HG03521 (cell line): ENCODE measurements around the gene UPK3BL1.
A peak's percentile ranks its signal among the peaks of the same experiment; 100 is the strongest.
"Not testable (repeated sequence)": the region's sequence is repeated elsewhere in the genome, so short reads cannot be mapped to it uniquely, and the experiment has no call there.

Experiments used
- ATAC-seq: cut with Tn5 transposase; IDR thresholded peaks from one replicate; pipeline ENCODE4 v1.9.1; 2021; ENCODE audit warnings: mild to moderate bottlenecking, moderate library complexity; ENCODE audit not compliant: unreplicated experiment

Gene UPK3BL1

GRCh38 chr7:102630622-102631021 lies 12.0 kb downstream of the UPK3BL1 start:
- ATAC-seq, result not testable (repeated sequence)

GRCh38 chr7:102627271-102627904 lies 15.2 kb downstream of the UPK3BL1 start:
- ATAC-seq, result not testable (repeated sequence)

GRCh38 chr7:102618122-102618521 lies 24.5 kb downstream of the UPK3BL1 start:
- ATAC-seq, result not testable (repeated sequence)

GRCh38 chr7:102616507-102617125 lies 26.0 kb downstream of the UPK3BL1 start, which contains the start of gene RASA4:
Gene RASA4, minus strand, starts transcription at chr7:102616756. Its CDS starts 67 bp downstream, at chr7:102616689.
- ATAC-seq, result peak; percentile 82

GRCh38 chr7:102615930-102616329 lies 26.7 kb downstream of the UPK3BL1 start:
- ATAC-seq, result not testable (repeated sequence)

- not testable (repeated sequence) for ATAC-seq
These were observed 27.7 kb downstream of the UPK3BL1 start for GRCh38 chr7:102614873-102615272.

- peak; percentile 4 for ATAC-seq
These were observed 28.3 kb downstream of the UPK3BL1 start for GRCh38 chr7:102614346-102614697.

GRCh38 chr7:102613575-102614345 lies 28.8 kb downstream of the UPK3BL1 start:
- ATAC-seq, result peak; percentile 48

GRCh38 chr7:102611675-102612325 lies 30.8 kb downstream of the UPK3BL1 start:
- not testable (repeated sequence) for ATAC-seq

- peak; percentile 38 for ATAC-seq
These were observed 31.4 kb downstream of the UPK3BL1 start for GRCh38 chr7:102611013-102611674.

GRCh38 chr7:102610441-102610840 lies 32.1 kb downstream of the UPK3BL1 start:
- ATAC-seq, result not testable (repeated sequence)

GRCh38 chr7:102609734-102610133 lies 32.9 kb downstream of the UPK3BL1 start:
- ATAC-seq, result not testable (repeated sequence)

- not testable (repeated sequence) for ATAC-seq
These were observed 35.7 kb downstream of the UPK3BL1 start for GRCh38 chr7:102606848-102607247.

GRCh38 chr7:102604431-102605145 lies 38.0 kb downstream of the UPK3BL1 start:
- not testable (repeated sequence) for ATAC-seq

GRCh38 chr7:102602317-102602716 lies 40.3 kb downstream of the UPK3BL1 start:
- not testable (repeated sequence) for ATAC-seq

GRCh38 chr7:102599699-102600098 lies 42.9 kb downstream of the UPK3BL1 start:
- ATAC-seq, result not testable (repeated sequence)

GRCh38 chr7:102596036-102596435 lies 46.6 kb downstream of the UPK3BL1 start:
- ATAC-seq, result not testable (repeated sequence)

GRCh38 chr7:102593637-102594334 lies 48.8 kb downstream of the UPK3BL1 start:
- ATAC-seq, result peak; percentile 64

- peak; percentile 36 for ATAC-seq
These were observed 50.0 kb downstream of the UPK3BL1 start for GRCh38 chr7:102592477-102593019.
